GM21528 (cell line): Measurements from ENCODE around the gene ZSWIM1.
A peak's percentile ranks its signal among the peaks of the same experiment; 100 is the strongest.
"Not testable (repeated sequence)": the region's sequence is repeated elsewhere in the genome, so short reads cannot be mapped to it uniquely, and the experiment has no call there.

Source experiments
- ATAC-seq: cut with Tn5 transposase; IDR thresholded peaks from one replicate; pipeline ENCODE4 v1.9.1; 2021; ENCODE audit warnings: mild to moderate bottlenecking, moderate library complexity; ENCODE audit not compliant: unreplicated experiment, low FRiP score

ZSWIM1 gene

DNA sequence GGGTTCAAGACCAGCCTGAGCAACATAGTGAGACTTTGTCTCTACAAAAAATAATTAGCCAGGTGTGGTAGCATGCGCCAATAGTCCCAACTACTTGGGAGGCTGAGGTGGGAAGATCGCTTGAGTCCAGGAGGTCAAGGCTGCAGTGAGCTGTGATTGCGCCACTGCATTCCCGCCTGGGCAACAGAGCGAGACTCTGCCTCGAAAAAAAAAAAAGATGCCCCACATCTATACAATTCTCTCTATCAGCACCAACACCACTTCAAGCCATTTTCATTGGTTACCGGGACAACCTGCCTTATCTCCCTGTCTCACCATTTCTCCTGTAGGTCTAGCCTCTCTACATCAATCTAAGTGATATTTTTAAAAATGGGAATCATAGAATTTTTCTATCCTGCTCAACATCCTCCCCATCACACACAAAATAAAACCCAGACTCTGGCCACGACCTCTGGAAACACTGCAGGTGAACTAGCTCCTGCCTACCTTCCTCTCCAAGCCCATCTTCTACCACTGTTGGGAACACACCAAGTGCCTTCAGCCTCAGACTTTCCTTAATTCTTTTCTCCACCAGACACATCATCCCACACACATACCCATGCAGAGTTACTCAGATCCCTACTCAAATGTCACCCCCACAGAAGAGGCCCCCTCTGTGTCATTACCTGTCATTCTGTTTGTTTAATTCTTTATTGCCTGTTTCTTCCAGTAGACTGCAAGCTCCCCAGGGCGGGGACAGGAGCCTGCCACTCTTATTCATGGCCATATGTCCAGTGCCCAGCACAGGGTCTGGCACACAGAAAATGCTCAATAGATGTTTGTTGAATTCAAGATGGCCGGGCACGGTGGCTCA, 40.5 kb downstream of the ZSWIM1 start:
- no peak for ATAC-seq

DNA sequence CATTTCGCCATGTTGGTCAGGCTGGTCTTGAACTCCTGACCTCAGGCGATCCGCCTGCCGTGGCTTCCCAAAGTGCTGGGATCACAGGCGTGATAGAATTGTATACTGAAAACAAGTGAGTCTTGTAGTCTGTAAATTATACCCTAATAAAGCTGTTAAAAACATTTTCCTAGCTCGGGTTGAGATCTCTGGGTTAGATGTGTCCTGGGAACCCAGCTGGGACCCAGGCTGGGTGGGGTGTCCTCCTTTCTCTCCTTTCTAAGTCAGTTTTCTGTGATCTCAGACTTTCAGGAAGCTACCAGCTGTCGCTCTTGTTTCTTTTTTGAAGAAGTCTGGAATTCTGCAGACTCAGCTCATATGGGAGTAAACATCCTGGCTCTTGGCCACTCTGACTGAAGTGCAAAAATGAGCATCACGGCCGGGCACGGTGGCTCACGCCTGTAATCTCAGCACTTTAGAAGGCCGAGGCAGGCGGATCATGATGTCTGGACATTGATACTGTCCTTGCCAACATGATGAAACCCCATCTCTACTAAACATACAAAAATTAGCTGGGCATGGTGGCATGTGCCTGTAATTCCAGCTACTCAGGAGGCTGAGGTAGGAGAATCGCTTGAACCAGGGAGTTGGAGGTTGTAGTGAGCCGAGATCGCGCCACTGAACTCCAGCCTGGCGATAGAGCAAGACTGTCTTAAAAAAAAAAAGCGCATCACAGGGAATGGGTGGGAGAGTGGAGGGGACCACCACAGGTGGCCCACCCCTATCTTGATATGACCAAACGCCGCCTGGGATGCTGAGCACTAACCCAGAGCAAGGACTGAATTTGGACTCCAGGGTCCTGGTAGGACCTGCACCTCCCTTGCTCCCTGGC, 43.6 kb downstream of the ZSWIM1 start:
- no peak for ATAC-seq

- ATAC-seq: no peak
Measured at GRCh38 chr20:45925821-45926506, 44.9 kb downstream of the ZSWIM1 start.

DNA sequence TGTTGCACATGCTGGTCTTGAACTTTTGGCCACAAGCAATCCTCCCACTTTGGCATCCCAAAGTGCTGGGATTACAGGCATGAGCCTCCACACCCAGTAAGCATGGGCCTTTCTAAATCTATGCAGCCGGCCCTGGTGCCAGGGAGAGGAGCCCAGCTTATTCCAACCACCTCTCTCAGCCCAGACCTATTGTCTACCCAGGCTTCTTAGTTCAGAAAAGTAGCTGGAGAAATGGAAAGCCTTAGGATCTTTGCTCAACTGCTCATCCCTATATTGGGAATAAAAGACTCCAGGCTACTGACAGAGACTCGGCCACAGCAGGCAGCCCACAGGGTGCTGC, 45.7 kb downstream of the ZSWIM1 start:
- no peak for ATAC-seq

GRCh38 chr20:45927071-45927878, 46.2 kb downstream of the ZSWIM1 start:
- no peak for ATAC-seq

GRCh38 chr20:45931680-45932079, 50.7 kb downstream of the ZSWIM1 start:
- ATAC-seq: not testable (repeated sequence)

GRCh38 chr20:45933266-45934045, 52.4 kb downstream of the ZSWIM1 start:
- ATAC-seq: no peak

GRCh38 chr20:45934046-45934585, 53.1 kb downstream of the ZSWIM1 start:
- ATAC-seq: peak; percentile 13
